MM.1S (cell line): Measurements from ENCODE around the gene RGS8.

ENCODE experiments used
- DNase-seq: peaks from one replicate; pipeline ENCODE4 v3.0.0-alpha.2; 2015
- H2AFZ ChIP-seq: fragments of 300-600 bp; sonication (generic); 2 replicates; pipeline ENCODE4 v1.6.0; 2016; ENCODE audit warnings: antibody characterized with exemption, low read length
- H3F3A ChIP-seq: fragments of 300-600 bp; sonication (generic); 2 replicates; pipeline ENCODE4 v1.6.1; 2016; ENCODE audit warnings: mild to moderate bottlenecking, antibody characterized with exemption, low read length, moderate library complexity, mixed read lengths; ENCODE audit not compliant: insufficient read depth
- H3K27ac ChIP-seq: fragments of 300-600 bp; sonication (generic); 2 replicates; pipeline ENCODE4 v1.5.1; 2016; ENCODE audit warnings: mild to moderate bottlenecking, low read length
- H3K27me3 ChIP-seq: fragments of 300-600 bp; sonication (generic); replicated peaks from 2 replicates; pipeline ENCODE4 v1.6.0; 2016; ENCODE audit warnings: low read length; ENCODE audit not compliant: insufficient read depth
- H3K36me3 ChIP-seq: fragments of 300-600 bp; sonication (generic); replicated peaks from 2 replicates; pipeline ENCODE4 v1.6.1; 2016; ENCODE audit warnings: mild to moderate bottlenecking, low read length, mixed read lengths; ENCODE audit not compliant: insufficient read depth
- H3K4me1 ChIP-seq: fragments of 300-600 bp; sonication (generic); 2 replicates; pipeline ENCODE4 v1.6.1; 2016; ENCODE audit warnings: low read length, mixed read lengths
- H3K4me2 ChIP-seq: fragments of 300-600 bp; sonication (generic); 2 replicates; pipeline ENCODE4 v1.6.0; 2016; ENCODE audit warnings: low read depth, low read length
- H3K4me3 ChIP-seq: fragments of 300-600 bp; sonication (generic); 2 replicates; pipeline ENCODE4 v1.5.1; 2016; ENCODE audit warnings: low read length, mixed read lengths
- H3K79me2 ChIP-seq: fragments of 300-600 bp; sonication (generic); 2 replicates; pipeline ENCODE4 v1.6.1; 2016; ENCODE audit warnings: mixed run types, low read length, mixed read lengths
- H3K9ac ChIP-seq: fragments of 300-600 bp; sonication (generic); 2 replicates; pipeline ENCODE4 v1.6.1; 2016; ENCODE audit warnings: low read length, mixed read lengths
- H3K9me2 ChIP-seq: fragments of 300-600 bp; sonication (generic); replicated peaks from 2 replicates; pipeline ENCODE4 v1.6.1; 2016; ENCODE audit warnings: mild to moderate bottlenecking, low read length, mixed read lengths; ENCODE audit not compliant: insufficient read depth
- H3K9me3 ChIP-seq: fragments of 300-600 bp; sonication (generic); replicated peaks from 2 replicates; pipeline ENCODE4 v1.6.1; 2016; ENCODE audit warnings: mild to moderate bottlenecking, low read length, mixed read lengths; ENCODE audit not compliant: insufficient read depth
- H4K20me1 ChIP-seq: fragments of 300-600 bp; sonication (generic); 2 replicates; pipeline ENCODE4 v1.6.1; 2016; ENCODE audit warnings: mild to moderate bottlenecking, low read length, moderate library complexity, mixed read lengths; ENCODE audit not compliant: insufficient read depth
- EZH2 ChIP-seq: fragments of 300-600 bp; sonication (generic); optimal IDR thresholded peaks from 2 replicates; pipeline ENCODE3; 2017; ENCODE audit warnings: low read depth, mild to moderate bottlenecking, antibody characterized with exemption, low read length, mixed read lengths
- EZH2phosphoT487 ChIP-seq: fragments of 300-600 bp; sonication (generic); IDR thresholded peaks from 2 replicates; pipeline ENCODE4 v1.6.1; 2018; ENCODE audit warnings: antibody characterized with exemption, low read length
- TF ChIP-seq, protein P1 (sequence below): fragments of 300-600 bp; sonication (generic); IDR thresholded peaks from 2 replicates; pipeline ENCODE4 v1.5.1; 2016; ENCODE audit warnings: antibody characterized with exemption, low read length, mixed read lengths

The RGS8 gene

DNA sequence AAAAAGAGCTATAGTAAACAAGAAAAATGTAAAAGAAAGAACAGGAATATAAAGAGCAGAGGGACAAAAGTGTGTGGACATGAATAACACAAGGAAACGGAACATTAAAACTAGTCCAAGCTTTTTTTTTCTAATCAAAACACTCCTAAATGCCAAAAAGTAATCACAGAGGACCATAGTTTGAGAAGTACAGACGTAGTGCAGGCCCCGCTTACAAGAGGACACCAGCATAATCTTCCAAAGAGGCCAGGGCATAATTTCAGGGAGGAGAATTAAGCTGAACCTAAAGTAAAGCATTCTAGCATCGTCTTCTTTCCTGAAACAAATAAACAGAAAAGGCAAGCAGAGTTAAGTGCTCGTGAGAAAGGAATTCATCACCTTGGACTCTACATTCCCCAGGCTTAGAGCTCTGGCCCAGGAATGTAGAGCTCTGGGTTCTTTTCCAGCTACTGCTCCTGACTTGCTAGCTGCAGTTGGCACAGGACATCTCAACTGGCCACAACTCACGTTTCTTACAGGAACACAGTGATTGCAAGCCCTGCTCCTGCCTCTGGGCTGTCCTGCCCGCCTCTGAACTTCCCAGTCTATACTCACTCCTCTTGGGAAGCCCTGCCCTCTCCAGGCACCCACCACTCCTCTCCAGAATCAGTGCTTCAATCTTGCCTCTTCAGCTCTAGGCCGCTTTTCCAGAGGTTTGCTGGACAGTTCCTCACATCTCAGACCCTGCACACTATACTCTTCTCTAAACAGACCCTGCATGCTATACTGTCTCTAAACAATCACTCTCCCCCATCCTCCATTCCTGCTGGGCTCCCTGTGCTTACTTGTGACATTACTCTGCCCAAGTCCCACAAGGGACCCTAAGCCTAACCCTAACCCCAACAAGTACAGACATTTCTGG lies 9.8 kb downstream of the RGS8 start:
- no peaks in the 10 kb centered on the region for H4K20me1 ChIP-seq
- no peaks in the 10 kb centered on the region for H3K9me2 ChIP-seq
- H3K27me3 ChIP-seq = peaks cover 36% of the 10 kb centered on the region
- no peaks in the 10 kb centered on the region for H3K9me3 ChIP-seq
- TF ChIP-seq EZH2phosphoT487 (no peak), EZH2 (no peak)
- TF ChIP-seq, protein P1, sequence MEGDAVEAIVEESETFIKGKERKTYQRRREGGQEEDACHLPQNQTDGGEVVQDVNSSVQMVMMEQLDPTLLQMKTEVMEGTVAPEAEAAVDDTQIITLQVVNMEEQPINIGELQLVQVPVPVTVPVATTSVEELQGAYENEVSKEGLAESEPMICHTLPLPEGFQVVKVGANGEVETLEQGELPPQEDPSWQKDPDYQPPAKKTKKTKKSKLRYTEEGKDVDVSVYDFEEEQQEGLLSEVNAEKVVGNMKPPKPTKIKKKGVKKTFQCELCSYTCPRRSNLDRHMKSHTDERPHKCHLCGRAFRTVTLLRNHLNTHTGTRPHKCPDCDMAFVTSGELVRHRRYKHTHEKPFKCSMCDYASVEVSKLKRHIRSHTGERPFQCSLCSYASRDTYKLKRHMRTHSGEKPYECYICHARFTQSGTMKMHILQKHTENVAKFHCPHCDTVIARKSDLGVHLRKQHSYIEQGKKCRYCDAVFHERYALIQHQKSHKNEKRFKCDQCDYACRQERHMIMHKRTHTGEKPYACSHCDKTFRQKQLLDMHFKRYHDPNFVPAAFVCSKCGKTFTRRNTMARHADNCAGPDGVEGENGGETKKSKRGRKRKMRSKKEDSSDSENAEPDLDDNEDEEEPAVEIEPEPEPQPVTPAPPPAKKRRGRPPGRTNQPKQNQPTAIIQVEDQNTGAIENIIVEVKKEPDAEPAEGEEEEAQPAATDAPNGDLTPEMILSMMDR = no peak
- no peak overlapping the region for H3K4me3 ChIP-seq
- H3K27ac ChIP-seq = no peak overlapping the region
- H2AFZ ChIP-seq = no peak overlapping the region
- H3K9ac ChIP-seq = no peak overlapping the region
- H3K4me1 ChIP-seq = peaks cover 17% of the 10 kb centered on the region
- no peak for DNase-seq
- H3K36me3 ChIP-seq = no peaks in the 10 kb centered on the region
- peaks cover 16% of the 10 kb centered on the region for H3F3A ChIP-seq
- no peaks in the 10 kb centered on the region for H3K79me2 ChIP-seq
- no peak overlapping the region for H3K4me2 ChIP-seq

- Histone ChIP-seq H3F3A (peaks cover 9% of the 10 kb centered on the region), H4K20me1 (no peaks in the 10 kb centered on the region), H3K9me3 (no peaks in the 10 kb centered on the region), H3K27ac (no peak overlapping the region), H3K36me3 (no peaks in the 10 kb centered on the region), H2AFZ (no peak overlapping the region), H3K4me2 (no peak overlapping the region), H3K27me3 (peaks cover 19% of the 10 kb centered on the region), H3K79me2 (no peaks in the 10 kb centered on the region), H3K4me3 (no peak overlapping the region), H3K9ac (no peak overlapping the region), H3K4me1 (peaks cover 10% of the 10 kb centered on the region), H3K9me2 (no peaks in the 10 kb centered on the region)
- no peak for DNase-seq
- TF ChIP-seq, protein P1 = no peak
- TF ChIP-seq EZH2 (no peak), EZH2phosphoT487 (no peak)
These were observed 11.9 kb downstream of the RGS8 start for GRCh38 chr1:182672487-182672836.

GRCh38 chr1:182671750-182672486 lies 12.5 kb downstream of the RGS8 start:
- Histone ChIP-seq H3K27me3 (peaks cover 19% of the 10 kb centered on the region), H3K4me3 (no peak overlapping the region), H3K4me1 (peaks cover 5% of the 10 kb centered on the region), H3K9me3 (no peaks in the 10 kb centered on the region), H3K79me2 (no peaks in the 10 kb centered on the region), H3F3A (peaks cover 4% of the 10 kb centered on the region), H3K4me2 (no peak overlapping the region), H3K27ac (no peak overlapping the region), H3K9me2 (no peaks in the 10 kb centered on the region), H3K36me3 (no peaks in the 10 kb centered on the region), H2AFZ (no peak overlapping the region), H3K9ac (no peak overlapping the region), H4K20me1 (no peaks in the 10 kb centered on the region)
- TF ChIP-seq EZH2phosphoT487 = no peak
- TF ChIP-seq, protein P1 = no peak
- TF ChIP-seq EZH2 = no peak
- no peak for DNase-seq
